Fibroblast of skin of scalp (primary cell): ENCODE results near the gene FOXA2.

Experiments
- DNase-seq: peaks from one replicate; pipeline ENCODE4 v3.0.0-alpha.2; 2013

Gene FOXA2

DNA sequence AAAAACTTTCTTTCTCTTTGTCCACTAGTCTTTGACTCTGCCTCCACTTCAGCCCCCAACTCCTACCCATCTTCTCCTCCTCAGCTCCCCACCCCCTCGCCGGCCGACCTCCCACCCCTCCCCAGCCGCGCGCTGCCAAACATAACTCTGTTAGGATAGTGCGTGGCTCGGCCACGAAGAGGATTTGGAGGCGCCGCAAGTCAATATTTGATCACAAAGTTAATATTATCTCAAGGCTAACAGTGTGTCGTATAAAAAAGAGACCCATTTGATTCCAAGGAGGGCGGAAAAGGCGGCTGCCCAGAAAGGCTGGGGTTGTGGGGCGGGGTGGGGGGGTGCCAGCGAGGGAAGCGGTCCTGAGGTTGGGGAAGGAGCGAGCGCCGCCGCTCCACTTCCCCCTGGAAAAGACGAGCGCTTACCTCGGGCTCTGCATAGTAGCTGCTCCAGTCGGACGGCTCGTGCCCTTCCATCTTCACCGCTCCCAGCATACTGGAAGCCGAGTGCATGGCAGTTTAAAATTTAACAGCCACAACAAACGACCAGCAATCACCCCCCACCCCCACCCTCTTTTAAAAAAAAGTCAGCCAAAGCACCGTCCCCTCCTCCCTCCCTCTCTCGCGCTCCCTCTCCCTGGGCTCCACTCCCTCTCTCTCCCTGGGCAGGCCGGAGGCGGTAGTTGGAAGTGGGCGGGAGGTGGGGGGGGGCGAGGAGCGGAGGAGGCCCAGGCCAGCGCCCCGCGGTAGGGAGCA lies 425 bp downstream of the FOXA2 start:
- DNase-seq = no peak

DNA sequence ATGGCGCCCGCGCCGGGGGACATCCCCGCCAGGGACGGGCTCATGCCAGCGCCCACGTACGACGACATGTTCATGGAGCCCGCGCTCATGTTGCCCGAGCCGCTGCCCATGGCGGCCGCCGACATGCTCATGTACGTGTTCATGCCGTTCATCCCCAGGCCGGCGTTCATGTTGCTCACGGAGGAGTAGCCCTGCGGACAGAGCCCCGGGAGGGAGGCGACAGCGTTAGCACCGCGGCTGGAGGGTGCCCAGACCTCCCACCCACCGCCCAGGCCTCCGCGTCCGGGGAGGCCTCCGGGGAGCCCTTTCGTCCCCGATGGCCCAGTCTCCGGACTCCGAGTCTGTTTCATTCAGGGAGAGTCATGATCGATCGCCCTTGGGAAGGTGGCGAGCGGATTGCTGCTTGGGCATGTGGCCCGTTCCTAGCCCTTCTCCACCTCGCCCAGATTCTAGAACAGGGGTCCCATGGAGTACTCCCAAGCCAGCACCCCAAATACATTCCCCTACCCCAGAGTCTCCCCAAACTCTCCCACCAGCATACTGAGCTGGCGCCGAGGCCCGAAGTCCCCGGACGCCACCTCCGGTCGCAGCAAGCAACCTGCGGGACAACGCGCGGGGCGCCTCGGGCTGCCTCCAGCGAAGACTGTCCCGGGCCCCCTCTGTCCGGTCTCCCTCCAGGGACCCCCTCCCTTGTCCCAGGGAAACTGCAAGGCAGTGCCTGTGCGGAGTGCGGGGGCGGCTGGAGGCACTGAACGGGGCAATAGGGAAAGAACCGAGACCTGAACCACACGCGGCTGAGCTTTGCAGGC lies 1.2 kb downstream of the FOXA2 start:
- no peak for DNase-seq

DNA sequence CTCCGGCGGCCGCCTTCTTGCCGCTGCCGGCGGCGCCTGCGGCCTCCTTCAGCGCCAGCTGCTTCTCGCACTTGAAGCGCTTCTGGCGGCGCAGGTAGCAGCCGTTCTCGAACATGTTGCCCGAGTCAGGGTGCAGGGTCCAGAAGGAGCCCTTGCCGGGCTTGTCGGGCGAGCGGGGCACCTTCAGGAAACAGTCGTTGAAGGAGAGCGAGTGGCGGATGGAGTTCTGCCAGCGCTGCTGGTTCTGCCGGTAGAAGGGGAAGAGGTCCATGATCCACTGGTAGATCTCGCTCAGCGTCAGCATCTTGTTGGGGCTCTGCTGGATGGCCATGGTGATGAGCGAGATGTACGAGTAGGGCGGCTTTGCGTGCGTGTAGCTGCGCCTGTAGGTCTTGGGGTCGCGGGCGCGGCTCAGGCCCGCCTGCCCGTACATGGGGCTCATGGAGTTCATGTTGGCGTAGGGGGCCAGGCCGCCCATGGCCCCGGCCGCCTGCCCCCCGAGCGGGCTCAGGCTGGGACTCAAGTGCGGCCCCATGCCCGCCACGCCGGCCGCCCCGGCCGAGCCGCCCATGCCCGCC lies 1.9 kb downstream of the FOXA2 start:
- no peak for DNase-seq

DNA sequence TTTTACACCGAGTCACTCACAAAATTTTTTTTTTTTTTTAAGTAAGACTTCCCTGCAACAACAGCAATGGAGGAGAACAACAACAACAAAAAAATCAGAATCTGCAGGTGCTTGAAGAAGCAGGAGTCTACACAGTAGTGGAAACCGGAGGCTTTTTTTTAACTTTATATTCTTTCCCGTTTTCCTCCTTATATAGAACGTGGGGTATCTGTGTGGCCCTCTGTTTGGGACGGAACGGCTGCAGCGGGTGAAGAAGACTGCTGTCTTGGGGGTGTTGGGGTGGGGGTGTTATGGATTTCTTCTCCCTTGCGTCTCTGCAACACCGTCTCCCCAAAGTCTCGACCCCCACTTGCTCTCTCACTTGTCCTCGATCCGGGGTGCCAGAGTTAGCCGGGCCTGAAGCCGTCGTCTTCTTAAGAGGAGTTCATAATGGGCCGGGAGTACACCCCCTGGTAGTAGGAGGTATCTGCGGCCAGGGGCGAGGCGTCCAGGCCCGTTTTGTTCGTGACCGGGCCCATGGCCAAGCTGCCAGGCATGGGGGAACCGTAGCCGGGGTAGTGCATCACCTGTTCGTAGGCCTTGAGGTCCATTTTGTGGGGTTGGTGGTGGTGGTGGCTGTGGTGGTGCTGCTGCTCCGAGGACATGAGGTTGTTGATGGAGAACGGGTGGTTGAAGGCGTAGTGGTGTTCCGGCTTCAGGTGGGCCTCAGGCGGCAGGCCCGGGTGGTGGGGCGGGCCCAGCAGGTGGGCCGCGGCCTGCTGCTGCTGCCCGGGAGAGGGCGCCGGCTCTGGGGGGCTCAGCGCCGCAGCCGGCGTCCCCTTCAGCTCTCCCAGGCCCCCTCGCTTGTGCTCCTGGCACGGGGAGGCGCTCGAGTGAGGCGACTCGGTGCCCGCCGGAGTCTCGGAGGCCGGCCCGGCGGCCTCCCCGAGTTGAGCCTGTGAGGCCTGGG lies 2.7 kb downstream of the FOXA2 start:
- no peak for DNase-seq

DNA sequence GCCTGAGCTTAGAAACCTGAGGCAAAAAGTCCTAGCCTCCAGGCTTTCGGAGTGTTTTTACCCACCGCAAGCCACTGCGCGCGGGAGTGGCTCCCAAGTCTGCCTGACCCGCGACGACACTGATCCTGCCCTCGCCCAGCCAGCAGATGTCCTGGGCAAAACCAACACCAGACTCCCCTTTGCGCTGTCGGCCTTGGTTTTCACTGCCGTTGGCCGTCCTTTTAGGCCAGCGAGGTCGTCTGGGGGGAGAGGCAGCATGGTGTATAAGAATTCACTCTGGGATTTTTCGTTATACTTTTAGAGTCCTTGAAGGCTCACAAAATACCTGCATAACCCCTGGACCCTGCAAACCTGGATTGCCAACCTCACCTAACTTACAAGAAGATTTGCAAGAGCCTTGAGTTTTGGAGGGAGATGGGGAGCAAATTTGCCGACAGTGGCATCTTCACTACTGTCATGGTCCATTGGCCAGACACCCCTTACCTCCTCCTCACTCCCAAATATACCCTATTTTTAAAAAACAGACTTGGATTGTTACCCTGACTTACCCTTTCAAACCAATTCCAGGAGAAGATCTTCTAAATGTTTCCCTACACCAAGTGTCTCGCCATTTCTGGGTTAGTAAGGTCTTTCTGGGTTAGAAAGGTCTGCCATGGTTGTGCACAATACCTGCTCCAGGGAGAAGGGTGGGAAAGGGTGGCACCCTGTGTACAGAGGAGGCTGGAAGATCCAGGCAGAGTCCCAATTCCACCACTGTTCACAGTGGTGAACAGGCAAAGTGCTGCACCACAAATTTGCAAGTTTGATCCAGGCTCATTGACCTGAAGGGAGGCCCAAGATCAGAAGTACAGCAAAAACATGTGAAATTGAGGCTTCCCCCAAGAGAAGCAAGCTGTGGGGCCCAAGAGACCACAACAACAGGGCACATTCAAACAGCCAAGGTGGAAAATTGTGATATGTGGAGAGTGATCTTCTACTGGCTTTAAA lies 4.4 kb downstream of the FOXA2 start:
- no peak for DNase-seq

DNA sequence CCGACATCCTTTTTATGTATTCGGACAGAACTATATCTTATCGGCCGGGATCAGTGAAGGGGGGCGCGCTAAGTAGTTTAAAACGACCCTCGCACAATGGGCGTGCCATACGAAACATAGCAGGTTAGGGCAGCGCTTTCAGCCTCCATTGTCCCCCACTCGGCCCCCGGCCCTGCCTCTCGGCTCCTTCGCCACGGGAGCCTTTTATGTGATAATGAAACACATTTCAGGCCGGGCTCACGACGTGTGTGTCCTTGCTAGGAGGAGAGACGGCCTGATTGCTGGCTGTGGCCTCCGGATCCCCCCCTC lies 5.3 kb downstream of the FOXA2 start:
- DNase-seq = no peak

DNA sequence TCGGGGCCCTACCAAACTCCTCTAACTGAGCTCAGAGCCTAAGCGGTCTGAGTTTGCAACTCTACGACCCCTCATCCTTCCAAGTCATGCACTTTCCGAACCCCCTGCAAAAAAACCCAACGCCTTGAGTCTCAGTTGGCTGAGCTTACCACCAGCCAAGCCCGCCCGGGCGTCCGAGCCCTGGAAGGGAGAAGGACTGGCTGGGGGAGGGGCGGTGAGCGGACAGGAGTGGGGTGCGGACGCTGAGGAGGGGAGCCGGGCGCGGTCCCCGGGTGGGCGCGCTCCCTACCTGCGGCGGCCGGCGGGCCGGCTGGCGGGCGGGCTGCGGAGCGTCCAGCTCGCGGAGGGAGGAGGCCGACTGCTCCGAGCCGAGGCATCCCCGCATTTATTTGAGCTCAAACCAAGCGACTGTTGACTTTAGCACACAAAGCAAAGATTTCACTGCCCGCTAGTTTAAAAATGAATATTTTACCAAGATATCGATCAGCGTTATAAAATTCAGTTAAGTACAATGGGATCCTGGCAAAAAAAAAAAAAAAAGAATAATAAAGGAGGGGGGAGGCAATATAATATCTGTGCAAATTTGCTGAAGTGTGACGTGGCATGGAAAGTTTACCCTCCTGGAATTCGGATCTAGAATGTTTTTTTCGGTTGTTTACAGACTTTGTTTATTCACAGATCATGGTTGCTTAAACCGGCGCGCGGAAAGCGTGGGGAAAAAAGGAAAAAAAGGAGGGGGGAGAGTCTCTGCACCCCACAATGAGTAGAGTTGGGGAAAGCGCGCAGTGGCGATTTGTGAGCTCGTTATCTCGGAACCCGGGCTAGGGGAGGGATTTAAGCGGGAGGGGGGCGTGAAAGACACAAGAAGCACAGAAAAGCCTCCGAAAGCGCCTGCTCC lies 5.9 kb downstream of the FOXA2 start:
- DNase-seq = no peak

DNA sequence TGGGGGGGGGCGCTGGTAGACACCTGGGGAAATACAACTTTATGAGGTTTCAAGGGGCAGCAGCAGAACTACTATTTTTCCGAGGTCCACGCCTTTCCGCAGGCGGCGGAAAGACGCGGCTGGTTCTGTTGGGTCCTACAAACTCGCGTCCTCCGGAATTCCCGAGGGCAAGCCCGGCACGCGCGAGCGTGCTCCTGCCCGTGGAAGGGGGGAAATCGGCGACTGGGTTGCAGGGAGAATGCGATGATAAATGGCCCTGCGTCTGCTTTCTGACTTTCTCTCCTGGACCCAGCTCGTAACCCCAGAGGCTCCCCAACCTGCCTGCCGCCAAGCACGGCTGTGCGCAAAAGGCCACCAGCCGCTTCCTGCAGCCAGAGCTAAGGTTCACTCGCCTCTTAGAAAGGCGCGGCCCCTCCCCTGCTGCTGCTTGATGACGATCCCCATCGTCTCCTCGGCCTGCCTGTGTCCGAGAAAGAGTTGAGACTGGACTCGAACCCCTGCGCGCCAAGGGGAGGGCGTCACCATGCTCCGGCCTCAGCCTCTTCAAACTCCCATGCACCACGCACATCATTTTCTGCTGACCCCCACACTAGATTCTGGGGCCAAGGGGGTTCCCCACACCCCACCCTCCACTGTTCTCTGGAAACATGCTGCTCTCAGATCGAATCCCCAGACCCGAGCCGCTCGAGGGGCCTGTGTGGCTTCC lies 6.7 kb downstream of the FOXA2 start:
- no peak for DNase-seq

DNA sequence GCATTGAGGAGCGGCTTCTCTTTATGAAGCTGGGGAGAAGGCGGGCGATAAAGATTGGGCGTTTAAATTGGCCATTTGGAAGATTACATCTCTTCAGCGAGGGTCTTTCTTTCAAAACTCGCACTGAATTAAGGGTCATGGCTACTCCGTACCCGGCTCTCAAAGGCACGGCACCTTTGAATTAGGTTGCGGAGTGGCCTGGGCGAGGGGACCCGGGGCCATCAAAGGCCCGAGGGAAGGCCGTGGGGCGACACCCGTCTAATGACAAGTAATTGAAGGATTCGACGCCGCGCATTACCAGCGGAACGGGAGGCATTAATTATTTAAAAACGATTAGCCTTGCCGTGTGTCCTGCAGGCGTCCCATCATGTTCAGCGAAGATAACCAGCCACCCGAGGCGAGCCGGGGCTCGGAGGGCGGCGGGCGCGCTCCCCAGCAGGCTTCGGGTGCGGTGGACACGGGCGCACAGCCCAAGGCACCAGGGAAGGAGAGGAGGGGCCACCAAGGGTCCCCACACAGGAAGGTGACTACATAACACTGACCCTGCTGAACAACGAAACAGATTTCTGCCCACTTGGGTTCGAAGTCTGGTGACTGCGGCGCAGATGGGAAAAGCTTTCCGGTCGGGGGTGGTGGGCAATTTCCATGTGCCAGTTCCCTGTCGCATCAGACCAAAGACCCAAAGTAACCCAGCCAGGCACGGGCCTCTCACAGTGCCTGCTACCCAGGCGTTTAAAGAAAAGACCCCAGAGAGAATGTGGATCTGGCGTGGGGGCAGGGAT lies 7.4 kb downstream of the FOXA2 start:
- no peak for DNase-seq

DNA sequence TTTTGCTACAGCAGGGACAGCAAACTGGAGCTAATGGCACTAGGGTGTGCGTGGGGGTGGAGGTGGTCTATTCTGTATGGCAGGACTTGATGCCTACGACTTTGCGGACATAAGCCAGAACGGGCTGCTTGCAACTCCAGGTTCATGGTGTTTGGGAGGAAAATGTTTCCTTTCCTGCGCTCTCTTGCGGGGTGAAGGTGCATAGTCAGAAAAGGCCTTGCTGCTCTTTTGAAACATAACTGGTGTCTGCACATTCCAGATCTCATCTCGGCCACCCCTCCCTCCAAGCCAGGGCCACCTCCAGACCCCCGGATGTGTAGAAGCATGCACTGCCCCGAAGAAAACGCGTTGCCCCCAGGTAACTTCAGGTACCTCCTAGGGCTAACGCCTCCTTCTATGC lies 8.1 kb downstream of the FOXA2 start:
- DNase-seq = no peak

DNA sequence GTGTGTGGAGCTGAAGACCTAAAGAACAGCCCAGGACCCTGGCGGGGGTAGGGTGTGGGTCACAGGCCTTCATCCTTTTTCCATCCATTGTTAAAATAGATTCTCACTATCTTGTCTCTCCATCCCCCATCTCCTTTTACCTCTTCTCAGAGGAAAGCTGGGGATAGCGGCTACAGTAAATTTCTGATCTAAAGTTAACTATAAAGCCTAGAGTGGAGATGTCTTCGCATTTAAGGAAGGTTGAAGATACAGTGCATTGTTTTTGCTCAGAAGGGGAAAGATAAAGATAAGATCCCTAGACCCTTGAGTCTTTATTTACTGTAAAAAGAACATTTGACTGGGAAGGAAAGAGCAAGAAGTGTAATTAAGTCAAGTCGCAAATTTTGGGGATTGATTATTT lies 8.6 kb downstream of the FOXA2 start:
- no peak for DNase-seq

DNA sequence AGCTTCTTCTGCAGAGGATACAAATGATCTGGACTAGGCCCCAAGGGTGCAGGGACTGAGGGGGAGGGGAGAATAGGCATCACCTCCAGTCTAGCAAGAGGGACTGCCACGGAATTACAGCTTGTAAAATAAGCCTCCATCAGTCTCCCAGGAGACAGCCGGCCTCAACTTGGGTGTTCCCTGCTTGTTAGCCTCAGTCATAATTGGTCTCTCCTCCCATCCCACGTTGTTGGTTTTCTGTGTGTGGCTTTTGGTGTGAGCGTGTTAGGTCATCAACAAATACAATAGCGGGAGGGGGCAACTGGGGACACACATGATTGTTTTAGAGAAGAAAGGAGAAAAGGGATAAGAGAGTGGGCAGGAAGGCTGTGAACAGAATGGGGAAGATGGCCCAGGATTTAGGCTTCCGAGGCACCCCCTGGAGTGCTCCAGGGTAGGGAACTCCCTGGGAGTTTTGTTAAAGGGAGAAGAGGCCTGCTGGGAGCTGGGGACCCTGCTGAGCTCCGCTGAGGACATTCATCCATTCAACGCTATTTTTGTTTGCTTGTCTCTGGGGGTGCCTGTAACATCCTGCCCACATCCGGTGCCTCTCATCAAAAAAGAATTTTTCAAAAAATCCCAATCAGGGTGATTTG lies 9.2 kb downstream of the FOXA2 start:
- peak; percentile 56 for DNase-seq

DNA sequence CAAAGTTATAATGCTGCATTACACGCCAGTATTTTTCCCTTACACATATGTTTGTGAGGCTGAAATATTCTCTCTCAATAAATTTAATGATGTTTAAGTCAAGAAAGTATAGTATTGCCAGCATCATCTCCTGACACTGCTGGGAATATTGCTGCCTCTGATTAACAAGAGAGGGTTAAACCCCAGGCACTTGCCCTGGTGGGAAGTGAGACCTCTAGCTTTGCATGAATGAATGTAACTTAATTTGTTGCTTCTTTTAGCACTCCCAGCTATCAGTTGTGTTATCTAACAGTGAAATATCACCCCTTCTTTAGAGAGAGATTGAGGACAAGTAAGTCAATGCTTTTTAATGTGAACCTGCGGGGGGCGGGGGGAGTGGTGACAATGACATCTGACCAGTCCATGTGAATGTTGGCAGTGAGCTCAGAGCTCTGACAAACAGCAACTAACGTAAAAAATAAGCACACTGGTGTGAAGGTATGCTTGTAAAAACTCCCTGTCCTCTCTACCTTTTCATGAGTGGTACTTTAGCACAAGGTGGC lies 9.8 kb downstream of the FOXA2 start:
- DNase-seq = no peak

DNA sequence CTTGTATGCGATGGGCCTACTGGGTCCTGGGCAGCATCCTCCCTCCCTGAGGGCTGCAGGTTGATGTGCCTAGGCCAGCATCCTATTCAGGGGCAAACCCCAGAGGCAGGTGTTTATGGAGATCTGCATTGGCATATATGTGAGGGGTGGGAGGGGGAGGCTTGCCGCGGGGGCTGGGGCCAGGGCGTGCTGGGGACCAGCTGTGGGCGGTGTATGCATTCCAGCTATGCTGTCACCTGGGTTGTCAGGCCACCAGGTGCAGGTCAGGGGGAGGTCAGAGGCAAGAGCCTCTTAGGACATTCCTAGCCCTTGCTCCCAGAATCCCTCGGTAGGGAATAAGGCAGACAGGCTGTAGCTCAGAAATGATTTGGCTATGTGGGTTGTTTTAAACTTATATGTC lies 11.9 kb downstream of the FOXA2 start:
- no peak for DNase-seq

DNA sequence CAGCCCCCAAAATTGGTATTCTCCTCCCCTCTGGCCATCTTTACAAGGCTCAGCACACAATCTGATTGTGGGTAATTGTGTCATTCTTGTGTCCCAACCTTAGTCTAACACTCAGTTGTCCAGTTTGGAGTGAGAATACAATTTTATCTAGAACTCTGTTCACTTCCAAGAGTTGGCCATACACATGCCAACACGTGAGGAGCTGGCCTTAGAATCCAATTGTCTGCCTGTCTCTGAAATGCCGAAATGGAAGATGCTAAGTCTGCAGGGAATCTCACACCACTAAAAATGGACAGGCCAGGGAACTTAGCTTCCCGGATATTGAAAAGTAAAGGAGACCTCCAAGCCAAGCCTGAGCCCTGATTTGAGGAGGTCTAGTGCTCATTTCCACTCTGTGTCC lies 12.3 kb downstream of the FOXA2 start:
- no peak for DNase-seq

DNA sequence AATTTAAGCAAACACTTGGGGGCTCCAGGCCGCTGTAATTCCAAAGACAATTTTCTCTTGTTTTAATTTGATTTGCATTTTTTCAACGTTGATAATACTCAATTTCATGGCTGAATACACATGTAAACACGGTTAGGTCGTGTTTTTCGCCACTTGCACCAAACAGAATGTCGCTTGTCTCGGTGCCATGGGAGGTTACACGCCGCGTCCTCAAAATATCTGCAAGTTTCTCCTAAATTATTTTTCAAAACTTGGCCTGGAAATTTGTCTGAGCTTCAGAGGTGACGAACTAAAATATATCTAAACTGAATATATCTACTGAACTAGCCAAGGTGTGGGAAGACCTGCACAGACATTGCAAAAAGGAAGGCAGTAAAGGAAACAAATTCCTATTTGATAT lies 15.0 kb downstream of the FOXA2 start:
- no peak for DNase-seq

DNA sequence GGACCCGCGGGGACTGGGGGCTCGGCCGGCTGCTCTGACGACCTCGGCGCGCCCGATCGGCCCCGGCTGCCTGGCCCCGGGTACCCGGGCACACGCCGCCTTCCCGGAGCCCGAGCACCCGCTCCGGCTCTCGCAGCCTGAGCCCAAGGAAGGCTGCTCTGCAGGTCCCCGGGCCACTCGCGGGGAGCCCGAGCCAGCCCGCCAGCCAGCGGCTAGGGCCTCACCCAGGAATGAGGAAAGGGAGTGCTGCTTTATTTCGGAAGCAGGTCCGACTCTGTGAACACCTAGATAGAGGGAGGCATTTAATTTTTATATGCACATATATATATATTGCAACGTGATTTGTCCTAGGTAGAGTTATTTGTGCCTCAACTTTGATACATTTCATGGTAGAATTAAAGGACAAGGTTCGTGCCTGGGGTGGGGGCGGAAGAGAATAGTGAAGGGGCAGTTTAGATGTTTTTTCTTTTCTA lies 15.5 kb downstream of the FOXA2 start:
- DNase-seq = no peak
